ENCODE results near the gene P2RX7.
"Not testable (repeated sequence)": the region's sequence is repeated elsewhere in the genome, so short reads cannot be mapped to it uniquely, and the experiment has no call there.

P2RX7 gene

DNA sequence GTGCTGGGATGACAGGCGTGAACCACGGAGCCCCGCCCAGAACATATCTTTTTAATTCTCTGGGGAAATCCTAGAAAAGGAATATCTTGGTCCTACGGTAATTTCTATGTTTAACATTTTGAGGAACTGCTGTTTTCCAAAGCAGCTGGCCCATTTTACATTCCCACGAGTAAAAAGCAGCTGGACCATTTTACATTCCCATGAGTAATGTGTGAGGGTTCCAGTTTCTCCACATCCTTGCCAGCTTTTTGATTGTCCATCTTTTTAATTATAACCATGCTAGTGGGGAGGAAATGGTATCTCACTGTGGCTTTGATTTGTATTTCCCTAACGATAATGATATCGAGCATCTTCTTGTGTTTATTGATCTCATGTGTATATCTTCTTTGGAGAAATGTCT is 72.8 kb downstream of the P2RX7 start:
- DNase-seq (ENCODE audit: low spot score): no peak

DNA sequence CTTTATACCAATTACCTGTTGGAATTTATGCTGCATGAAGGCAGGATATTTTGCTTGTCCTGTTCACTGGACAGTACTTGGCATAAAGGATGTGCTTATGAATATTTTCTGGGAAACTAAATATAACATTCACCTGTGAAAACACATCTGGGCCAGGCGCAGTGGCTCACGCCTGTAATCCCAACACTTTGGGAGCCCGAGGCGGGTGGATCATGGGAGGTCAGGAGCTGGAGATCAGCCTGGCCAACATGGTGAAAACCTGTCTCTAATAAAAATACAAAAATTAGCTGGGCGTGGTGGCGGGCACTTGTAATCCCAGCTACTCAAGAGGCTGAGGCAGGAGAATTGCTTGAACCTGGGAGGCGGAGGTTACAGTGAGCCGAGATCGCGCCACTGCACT is 75.9 kb downstream of the P2RX7 start:
- DNase-seq (ENCODE audit: low spot score): not testable (repeated sequence)

DNA sequence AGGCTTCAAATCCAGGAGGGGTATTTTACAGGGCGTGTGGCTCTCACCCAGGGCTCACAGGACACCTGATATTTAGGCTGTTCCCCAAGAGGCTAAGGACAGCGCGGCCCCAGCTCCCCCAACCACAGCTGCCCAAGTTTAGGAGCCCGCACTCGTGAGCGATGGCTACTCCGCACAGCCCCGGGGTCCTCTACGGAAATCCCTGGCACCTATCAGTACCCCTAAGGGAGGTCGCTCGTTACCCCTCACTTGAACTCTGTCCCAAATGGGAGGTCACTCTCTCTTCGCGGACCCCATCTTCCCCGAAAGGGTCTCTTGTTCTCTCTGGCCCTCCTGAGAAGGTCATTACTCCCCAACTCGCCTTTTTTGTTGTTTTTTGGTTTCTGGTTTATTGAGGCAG is 76.5 kb downstream of the P2RX7 start:
- no peak for DNase-seq (ENCODE audit: low spot score)

DNA sequence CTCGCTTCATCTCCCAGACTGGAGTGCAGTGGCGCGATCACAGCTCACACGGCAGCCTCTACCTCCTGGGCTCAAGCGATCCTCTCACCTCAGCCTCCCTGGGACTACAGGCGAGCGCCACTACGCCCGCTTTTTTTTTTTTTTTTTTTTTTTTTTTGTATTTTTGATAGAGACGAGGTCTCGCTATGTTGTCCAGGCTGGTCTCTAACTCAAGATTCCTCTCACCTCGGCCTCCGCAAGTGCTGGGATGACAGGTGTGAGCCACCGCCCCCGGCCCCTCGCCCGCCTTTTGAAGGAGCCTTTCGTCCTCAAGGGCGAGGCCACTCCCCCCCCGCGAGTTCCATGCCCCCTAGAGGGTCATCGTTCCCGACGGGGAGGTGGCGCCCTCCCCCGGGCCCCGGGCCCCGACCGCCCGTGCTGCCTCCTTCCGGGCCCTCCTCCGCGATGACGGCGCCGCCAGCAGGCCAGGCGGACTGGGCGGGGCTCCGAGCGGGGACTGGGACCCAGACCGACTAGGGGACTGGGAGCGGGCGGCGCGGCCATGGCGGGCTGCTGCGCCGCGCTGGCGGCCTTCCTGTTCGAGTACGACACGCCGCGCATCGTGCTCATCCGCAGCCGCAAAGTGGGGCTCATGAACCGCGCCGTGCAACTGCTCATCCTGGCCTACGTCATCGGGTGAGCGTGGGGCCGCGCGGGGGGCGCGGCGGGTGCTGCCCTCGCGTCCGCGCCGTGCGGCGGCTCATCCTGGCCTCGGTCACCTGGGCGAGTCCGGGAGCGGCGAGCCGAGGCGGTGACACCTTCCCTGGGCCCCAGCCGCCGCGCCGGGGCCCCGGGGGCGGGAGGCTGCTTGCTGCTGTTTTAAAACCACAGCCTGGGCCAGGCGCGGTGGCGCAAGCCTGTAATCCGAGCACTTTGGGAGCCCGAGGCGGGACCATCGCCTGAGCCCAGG is 77.2 kb downstream of the P2RX7 start, which contains the start of gene P2RX4:
Gene P2RX4, plus strand, starts transcription at position 506 of the 949 bp plus-strand sequence. Its CDS starts 36 bp downstream, at position 542.
- peak; percentile 69 for DNase-seq (ENCODE audit: low spot score)

DNA sequence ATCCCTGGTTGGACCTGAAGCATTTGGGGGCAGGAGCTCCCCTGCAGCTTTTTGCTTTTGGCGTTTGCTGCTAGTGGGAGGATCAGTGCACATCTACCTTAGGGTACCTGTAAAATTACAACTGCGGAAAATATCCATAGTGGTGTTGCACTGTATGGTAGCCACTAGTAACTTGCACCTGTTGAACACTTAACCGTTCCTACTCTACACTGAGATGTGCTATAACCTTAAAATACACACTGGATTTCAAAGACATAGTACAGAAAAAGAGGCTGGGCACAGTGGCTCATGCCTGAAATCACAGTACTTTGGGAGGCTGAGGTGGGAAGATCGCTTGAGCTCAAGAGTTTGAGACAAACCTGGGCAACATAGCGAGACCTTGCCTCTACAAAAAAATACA is 80.2 kb downstream of the P2RX7 start:
- DNase-seq (ENCODE audit: low spot score): no peak

DNA sequence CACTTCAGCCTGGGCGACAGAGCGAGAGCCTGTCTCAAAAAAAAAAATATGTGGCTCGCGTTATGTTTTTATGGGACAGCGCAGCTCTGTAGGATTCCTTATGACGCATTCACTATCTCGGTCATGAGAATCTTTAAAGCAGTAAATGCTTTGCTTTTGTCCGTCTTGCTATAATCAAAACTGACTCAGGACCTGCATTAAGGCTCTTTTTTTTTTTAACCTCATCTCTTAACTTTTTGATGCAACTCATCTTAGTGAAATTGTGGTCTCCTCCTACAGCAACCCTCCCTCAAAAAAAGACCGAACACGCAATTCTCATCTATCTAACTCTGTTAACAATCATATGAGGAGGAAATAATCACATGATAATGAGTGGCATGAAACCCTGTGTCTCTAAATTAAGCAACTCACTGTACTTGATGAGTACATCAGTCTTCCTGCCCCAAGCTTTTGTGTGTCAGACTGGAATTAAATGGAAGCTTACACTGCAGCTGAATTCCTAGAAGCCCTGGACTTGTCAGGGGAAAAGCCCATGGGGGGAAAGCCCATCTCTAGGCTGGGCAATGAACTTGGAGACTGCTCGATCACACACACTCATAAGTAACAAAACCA is 81.6 kb downstream of the P2RX7 start:
- DNase-seq (ENCODE audit: low spot score): peak; percentile 31

DNA sequence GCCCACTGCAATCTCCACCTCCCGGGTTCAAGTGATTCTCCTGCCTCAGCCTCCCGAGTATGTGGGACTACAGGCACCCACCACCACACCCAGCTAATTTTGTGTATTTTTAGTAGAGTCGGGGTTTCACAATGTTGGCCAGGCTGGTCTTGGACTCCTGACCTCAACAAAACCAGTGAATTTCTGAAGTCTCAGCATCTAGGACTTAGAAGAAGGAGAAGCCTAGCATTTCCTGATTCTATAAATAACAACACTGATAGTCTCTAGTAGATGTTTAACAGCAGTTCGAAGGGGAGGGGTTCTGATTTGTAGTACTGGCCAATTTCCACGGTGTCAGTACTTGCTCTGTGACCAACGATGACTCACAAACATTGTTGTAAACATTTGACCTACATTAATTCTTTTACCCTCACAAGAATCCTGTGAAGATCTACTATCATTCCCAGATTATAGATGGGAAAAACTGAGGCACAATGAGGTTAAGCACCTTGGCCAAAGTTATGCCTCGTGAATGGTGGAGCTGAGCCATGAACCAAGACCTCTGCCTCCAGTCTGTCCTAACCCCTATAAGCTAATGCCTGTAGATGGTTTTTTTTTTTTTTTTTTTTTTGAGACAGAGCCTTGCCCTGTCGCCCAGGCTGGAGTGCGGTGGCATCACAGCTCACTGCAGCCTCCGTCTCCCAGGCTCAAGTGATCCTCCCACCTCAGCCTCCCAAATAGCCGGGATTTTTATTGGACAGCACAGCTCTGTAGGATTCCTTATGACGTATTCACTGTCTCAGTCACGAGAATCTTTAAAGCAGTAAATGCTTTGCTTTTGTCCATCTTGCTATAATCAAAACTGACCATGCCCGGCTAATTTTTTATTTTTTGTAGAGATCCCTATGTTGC is 82.4 kb downstream of the P2RX7 start:
- peak; percentile 81 for DNase-seq (ENCODE audit: low spot score)

DNA sequence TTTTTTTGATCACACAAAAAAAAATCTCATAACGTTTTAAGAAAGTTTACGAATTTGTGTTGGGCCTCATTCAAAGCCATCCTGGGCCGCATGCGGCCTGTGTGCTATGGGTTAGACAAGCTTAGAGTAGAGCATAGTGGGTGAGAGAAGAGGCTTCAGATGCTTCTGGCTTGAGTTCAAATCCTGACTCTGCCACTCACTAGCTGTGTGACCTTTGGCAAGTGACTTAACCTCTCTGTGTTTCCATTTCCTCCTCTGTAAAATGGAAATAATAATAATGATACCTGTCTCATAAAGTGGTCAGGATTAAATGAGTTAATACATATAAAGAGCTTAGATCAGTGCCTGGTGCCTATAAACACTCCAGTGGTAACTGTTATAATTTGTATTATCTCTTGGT is 83.4 kb downstream of the P2RX7 start:
- no peak for DNase-seq (ENCODE audit: low spot score)

DNA sequence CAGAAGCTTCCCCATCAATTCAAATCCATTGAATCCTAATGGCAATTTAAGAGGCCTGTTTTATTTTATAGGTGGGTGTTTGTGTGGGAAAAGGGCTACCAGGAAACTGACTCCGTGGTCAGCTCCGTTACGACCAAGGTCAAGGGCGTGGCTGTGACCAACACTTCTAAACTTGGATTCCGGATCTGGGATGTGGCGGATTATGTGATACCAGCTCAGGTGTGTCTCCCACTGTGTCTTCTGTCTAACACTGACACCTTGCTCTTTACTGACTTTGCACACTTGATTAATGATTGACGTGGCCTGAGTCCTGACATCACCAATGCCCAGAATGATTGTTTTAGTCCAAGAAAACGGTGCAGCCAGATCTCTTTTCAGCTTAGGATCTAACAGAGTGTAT is 84.4 kb downstream of the P2RX7 start:
- DNase-seq (ENCODE audit: low spot score): no peak

DNA sequence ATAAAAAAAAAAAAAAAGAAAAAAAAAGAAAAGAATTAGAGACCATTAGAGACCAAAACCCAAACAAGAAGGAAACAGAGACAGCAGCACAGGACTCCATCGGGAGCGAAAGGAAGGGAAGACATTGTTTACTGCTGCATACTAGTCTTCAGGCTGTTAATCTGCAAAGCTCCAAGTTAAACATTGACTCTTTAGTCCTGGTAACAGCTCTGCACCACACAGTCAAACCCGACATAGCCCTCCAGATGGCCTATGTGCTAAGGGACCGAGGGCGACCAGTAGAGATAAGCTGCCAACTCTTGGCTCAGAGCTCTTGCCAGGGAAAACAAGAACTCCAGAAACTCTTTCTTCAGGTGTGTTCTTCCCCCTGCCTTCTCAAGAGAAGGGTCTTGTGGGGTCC is 85.1 kb downstream of the P2RX7 start:
- no peak for DNase-seq (ENCODE audit: low spot score)

DNA sequence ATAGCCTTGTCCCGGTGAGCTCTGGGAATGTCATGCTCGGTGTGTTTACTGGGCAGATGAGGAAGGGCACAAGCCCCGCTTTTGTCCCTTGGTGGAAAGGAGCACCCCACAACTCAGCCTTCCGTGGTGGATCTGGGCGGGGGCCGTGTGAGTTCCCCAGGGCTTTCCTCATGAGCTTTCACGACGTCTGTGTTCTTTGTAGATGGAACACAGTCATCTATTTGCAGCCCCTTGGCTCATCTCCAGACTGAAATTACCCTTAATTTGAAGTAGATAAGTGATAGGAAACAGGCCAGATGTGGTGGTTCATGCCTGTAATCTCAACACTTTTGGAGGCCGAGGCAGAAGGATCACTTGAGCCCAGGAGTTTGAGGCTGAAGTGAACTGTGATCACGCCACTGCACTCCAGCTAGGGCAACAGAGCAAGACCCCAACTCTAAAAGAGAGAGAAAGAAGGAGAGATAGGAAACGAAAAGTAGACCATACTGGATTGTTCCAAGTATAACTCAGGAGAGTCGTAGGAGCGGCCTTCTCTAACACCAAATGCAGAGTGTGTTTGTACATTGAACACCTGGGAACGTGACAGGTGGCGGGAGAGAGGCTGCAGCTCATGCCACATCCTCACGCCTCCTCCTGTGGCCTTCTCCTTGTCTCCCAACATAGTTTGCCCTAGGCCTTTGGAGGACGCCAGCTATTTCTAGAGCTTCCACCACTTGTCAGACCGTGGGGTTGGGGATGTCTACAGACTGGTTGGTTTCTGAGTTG is 86.1 kb downstream of the P2RX7 start:
- DNase-seq (ENCODE audit: low spot score): no peak

DNA sequence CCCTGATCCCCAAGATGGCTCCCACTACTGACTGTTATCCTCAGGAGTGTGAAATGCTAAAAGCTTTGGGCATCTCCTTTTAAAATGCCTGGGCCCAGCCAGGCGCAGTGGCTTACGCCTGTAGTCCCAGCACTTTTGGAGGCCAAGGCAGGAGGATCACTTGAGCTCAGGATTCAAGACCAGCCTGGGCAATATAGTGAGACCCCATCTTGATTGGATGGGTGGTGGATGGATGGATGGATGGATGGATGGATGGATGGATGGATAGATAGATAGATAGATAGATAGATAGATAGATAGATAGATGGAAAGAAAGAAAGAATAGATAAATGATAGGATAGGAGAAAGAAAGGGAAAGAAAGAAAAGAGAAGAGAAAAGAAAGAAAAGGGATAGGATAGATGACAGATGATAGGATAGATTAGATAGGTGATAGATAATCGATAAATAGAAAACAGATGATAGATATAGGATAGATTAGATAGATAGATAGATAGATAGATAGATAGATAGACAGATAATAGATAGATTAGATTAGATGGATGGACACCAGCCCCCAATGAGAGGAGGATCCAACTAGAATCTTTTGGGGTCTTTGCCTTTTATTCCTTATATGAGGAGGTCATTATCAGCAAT is 86.8 kb downstream of the P2RX7 start:
- no peak for DNase-seq (ENCODE audit: low spot score)

DNA sequence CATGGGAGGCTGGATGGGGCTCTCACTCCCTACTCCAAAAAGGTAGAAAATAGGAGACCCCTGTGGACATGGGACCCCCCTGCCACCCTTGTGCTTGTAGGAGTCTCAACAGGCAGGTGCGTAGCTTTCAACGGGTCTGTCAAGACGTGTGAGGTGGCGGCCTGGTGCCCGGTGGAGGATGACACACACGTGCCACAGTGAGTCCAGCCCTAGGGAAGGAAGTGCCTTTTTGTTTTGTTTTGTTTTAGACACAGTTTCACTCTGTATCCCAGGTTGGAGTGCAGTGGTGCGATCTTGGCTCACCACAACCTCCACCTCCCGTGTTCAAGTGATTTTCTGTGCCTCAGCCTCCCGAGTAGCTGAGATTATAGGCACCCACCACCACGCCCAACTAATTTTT is 90.2 kb downstream of the P2RX7 start:
- DNase-seq (ENCODE audit: low spot score): no peak

DNA sequence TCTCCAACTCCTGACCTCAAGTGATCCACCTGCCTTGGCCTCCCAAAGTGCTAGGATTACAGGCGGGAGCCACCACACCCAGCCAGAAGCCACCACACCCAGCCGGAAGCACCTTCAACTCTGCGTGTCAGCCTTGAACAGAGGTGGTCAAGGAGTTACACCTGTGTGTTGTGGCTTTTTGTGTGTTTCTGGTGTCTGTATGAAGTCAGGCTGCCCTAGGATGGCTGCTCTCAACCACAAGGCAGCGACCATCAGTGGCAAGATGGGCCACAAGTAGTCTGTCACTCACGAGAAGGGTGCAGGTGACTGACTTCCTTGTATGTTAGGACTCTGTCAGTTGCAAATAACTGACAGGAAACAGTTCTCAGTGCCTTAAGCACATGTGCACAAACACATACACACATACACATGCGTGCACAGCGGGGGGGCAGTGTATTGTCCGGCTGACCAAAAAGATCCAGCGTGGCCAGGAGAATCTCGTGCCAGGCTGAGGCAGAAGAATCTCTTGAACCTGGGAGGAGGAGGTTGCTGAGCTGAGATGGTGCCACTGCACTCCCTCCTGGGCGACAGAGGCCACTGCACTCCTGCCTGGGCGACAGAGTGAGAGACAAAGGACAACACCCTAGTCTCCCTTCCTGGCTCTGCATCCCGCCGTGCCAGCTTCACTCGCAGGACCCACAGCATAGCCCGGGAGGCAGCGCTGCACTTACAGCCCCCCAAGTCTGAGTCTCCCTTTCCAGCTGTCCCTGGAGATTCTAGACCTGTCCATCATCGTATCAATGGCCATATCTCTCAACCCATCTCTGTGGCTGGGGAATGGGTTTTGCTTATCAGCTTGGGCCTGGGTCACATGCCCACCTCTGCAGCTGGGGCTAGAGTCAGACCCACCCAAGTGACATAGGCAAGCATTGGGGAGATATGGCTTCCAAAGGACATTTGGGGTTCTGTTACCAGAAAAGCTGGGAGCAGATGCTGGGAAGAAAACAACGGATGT is 90.9 kb downstream of the P2RX7 start:
- DNase-seq (ENCODE audit: low spot score): no peak

DNA sequence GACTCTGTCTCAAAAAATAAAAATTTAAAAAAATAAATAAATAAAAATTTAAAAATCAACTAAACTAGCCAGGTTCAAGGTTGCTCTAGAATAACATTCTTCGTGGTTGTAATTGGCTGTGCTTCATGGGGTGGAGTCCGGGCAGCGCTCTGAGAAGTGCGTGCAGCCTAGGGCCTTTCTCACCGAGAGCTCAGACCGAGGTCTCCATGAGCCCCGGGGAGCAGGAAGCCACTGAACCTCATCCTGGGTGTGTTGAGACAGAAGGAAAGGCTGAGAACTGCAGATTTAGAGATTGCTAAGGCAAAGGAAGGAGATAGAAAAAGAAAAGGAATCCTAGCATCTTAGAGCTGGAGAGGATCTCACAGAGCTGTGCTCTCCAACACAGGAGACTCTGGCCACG is 91.9 kb downstream of the P2RX7 start:
- DNase-seq (ENCODE audit: low spot score): no peak

DNA sequence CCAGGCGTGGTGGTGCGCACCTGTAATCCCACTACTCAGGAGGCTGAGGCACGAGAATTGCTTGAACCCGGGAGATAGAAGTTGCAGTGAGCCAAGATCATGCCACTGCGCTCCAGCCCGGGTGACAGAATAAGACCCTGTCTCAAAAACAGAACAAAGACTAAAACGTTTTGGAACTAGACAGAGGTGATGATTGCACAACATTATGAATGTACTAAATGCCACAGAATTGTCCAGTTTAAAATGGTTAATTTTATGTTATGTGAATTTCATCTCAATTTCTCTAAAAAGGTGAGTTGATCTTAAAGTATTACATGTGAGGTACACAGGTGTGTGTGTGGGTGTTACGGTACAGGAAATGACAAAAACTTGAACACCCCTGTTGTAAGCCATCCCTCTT is 93.7 kb downstream of the P2RX7 start:
- no peak for DNase-seq (ENCODE audit: low spot score)

DNA sequence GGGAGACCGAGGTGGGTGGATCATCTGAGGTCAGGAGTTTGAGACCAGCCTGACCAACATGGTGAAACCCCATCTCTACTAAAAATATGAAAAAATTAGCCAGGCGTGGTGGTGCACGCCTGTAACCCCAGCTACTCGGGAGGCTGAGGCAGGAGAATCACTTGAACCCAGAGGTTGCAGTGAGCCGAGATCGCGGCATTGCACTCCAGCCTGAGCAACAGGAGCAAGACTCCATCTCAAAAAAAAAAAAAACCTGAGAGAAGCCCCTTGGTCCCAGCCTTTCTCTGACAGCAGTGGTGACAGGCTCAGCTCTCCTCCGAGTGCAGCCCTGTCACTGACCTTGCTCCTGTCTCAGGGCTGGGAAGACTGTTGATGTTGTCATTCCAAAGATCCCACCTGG is 94.2 kb downstream of the P2RX7 start:
- DNase-seq (ENCODE audit: low spot score): not testable (repeated sequence)

DNA sequence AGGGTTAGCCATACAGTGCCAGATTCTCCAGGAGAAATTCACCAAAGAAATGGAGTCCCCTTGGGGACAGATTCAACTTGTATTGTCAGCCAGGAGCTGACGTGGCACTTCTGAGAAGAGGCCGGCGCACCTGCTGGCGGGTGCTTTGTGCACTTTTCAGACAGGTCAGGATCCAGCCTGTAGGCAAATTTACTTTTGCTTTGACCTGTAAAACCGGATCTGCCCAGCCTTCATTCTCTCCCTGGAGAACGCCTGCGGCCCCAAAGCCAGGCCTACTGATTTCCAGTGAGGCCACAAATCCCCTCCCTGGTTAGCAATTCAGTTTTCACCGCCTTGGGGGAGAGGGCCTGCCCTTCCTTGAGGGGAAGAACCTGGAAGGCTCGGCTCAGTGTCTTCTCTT is 94.6 kb downstream of the P2RX7 start:
- no peak for DNase-seq (ENCODE audit: low spot score)

DNA sequence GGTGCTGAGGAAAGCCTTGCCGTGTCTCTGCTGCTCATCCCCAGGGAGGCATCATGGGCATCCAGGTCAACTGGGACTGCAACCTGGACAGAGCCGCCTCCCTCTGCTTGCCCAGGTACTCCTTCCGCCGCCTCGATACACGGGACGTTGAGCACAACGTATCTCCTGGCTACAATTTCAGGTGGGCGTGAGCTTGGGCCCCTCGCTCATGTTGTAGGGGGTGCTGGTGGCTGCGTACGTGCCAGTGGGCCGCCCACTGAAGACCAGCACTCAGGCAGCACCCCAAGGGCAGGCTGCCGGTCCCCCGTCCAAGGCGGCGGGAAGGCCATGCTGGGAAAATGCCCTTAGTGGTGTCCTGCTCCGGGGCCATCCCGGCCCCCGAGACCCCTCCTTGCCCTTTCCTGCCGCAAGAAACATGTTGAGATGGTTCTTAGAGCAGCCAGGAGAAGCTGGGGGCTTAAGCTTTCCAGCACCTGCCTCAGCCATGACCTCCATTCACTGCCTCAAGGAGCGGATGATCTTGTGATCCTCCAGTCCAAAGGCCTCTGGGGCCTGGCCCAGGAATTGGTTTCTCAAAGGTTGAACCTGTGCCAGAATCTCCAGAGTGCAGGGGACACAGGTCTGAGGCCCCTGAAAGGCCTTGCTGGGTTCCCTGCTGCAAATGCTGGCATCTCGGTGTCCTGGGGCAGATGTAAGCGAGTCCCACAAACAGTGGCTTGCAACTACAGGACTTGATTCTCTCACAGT is 96.4 kb downstream of the P2RX7 start:
- no peak for DNase-seq (ENCODE audit: low spot score)

All from pons (tissue), 1 donor.